Sigmoid colon (tissue), 7 donors: Measurements from ENCODE around the gene MYNN. TPM values are rescaled to one million over a fixed set of nuclear protein-coding genes. Genes with fewer than 3 reads are reported as not detected.

Experiments used
- DNase-seq: peaks from one replicate; pipeline ENCODE4 v3.0.0-alpha.2; 2019
- H3K27ac ChIP-seq, 4 donors: fragments of 200-600 bp; sonication (generic); one replicate each; pipeline ENCODE4 v1.5.1; 2016 to 2019; ENCODE audit warnings: mild to moderate bottlenecking in 1 of 4
- H3K27me3 ChIP-seq, 3 donors: fragments of 200-600 bp; sonication (generic); one replicate each; pipeline ENCODE4 v1.5.1; 2019; ENCODE audit warnings: mild to moderate bottlenecking in 1 of 3
- H3K36me3 ChIP-seq, 4 donors: fragments of 200-600 bp; sonication (generic); one replicate each; pipeline ENCODE4 v1.5.1; 2016 to 2019
- H3K4me1 ChIP-seq, 4 donors: fragments of 200-600 bp; sonication (generic); one replicate each; pipeline ENCODE4 v1.5.1; 2017 to 2019
- H3K4me3 ChIP-seq, 4 donors: fragments of 200-600 bp; sonication (generic); one replicate each; pipeline ENCODE4 v1.5.1; 2017 to 2019; ENCODE audit warnings: mild to moderate bottlenecking in 2 of 4, moderate library complexity in 1 of 4
- H3K9me3 ChIP-seq, 4 donors: fragments of 200-600 bp in 3 of 4; sonication (generic) in 3 of 4; one replicate each; pipeline versions ENCODE4 v1.5.1 to v1.6.1; 2013 to 2019
- EP300 ChIP-seq, 4 donors: sonication (generic); formaldehyde crosslinking; IDR thresholded peaks; one replicate each; pipeline ENCODE4 v1.6.1; 2017; ENCODE audit warnings: antibody characterized with exemption in 4 of 4
- POLR2A ChIP-seq, 2 donors: fragments of 450-650 bp; IDR thresholded peaks; one replicate each; pipeline ENCODE4 v1.6.1; 2016; ENCODE audit warnings: antibody characterized with exemption in 2 of 2, mild to moderate bottlenecking in 2 of 2, moderate library complexity in 2 of 2
- POLR2AphosphoS5 ChIP-seq, 4 donors: sonication (generic); formaldehyde crosslinking; IDR thresholded peaks; one replicate each; pipeline ENCODE4 v1.6.1; 2017; ENCODE audit warnings: antibody characterized with exemption in 4 of 4
- WGBS, 2 donors: extraction: QIAGEN DNeasy Blood & Tissue Kit; methylation state at CpG; one replicate each; pipeline ENCODE4 v1.1.7; 2013; 5-methylcytosine and 5-hydroxymethylcytosine counted together
- intact Hi-C: fragments of 100-400 bp; cut with DNase I; formaldehyde crosslinking; loops from one replicate; pipeline ENCODE4 v1.15.1; 2023
- polyA plus RNA-seq, 3 donors: library from polyadenylated mRNA; stranded (reverse); fragments of 200-250 nt; gene quantifications; one replicate each; pipeline ENCODE4 v1.2.3, GENCODE V29; 2013
- total RNA-seq, 4 donors: library from RNA; depleted of rRNA; stranded (reverse); fragments of >200 nt; gene quantifications; one replicate each; pipeline ENCODE4 v1.1.0, GENCODE V29; 2016
- TF ChIP-seq, protein P1 (sequence below), 4 experiments: fragments of 450-650 bp in 3 of 4; fragments of 200-600 bp in 1 of 4; IDR thresholded peaks; one replicate each; pipeline ENCODE4 v1.5.1; 2016 to 2019; ENCODE audit warnings: antibody characterized with exemption in 4 of 4, mild to moderate bottlenecking in 3 of 4, moderate library complexity in 2 of 4
- donor health status: healthy with polysubstance abuse.
- donor health status: Bipolar disorder and iron deficiency.
- donor health status: healthy.

MYNN gene
- total and polyA plus RNA-seq, 7 donors, result 7.6 to 24.4 (median 15.5) TPM

DNA sequence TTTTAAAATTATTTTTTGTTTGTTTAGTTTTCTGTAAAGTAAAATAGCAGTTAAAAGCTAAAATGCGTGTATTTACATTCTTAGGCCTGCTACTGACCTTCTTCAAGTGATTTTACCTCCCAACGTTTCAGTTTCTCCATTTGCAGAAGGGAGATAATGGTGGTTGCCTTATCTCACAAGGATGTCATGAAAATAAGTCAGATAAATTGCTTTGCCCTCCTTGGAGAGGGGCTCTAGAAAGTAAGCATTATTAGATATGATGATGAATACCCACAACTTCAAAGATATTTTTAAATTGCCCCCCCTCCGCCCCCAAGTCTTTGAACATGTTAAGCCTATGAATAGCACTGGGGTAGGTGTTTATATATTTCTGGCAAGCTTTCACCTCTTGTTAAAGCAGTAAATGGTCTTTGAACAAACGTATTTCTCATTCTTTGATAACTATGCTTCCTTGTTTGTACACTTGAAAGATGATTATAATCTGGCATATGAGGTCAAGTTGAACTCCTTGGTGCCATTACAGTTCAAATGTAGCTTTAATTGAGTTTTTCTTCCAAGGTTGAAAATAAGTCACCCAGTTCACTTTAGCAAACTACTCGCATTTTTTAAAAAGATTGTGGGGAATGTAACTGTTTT, 14.7 kb upstream of the MYNN start:
- Histone ChIP-seq H3K4me3 (no peak overlapping the region), H3K27ac (no peak overlapping the region), H3K36me3 (no peaks in the 10 kb centered on the region), H3K27me3 (no peaks in the 10 kb centered on the region), H3K4me1 (peaks cover 0 to 7% (median 0%) of the 10 kb centered on the region in 4 donors), H3K9me3 (peaks cover 0 to 2% (median 0%) of the 10 kb centered on the region in 4 donors)
- whole genome bisulfite sequencing, 2 donors, result 14 to 47% methylated on average over 5 of the region's 5 CpGs
- intact Hi-C loops, result no loop called here
- TF ChIP-seq POLR2A (IDR thresholded peaks at IDR 0.05) (no peak), EP300 (IDR thresholded peaks at IDR 0.05) (no peak), POLR2AphosphoS5 (IDR thresholded peaks at IDR 0.05) (no peak)
- TF ChIP-seq, protein P1, sequence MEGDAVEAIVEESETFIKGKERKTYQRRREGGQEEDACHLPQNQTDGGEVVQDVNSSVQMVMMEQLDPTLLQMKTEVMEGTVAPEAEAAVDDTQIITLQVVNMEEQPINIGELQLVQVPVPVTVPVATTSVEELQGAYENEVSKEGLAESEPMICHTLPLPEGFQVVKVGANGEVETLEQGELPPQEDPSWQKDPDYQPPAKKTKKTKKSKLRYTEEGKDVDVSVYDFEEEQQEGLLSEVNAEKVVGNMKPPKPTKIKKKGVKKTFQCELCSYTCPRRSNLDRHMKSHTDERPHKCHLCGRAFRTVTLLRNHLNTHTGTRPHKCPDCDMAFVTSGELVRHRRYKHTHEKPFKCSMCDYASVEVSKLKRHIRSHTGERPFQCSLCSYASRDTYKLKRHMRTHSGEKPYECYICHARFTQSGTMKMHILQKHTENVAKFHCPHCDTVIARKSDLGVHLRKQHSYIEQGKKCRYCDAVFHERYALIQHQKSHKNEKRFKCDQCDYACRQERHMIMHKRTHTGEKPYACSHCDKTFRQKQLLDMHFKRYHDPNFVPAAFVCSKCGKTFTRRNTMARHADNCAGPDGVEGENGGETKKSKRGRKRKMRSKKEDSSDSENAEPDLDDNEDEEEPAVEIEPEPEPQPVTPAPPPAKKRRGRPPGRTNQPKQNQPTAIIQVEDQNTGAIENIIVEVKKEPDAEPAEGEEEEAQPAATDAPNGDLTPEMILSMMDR (IDR thresholded peaks at IDR 0.05), result no peak
- DNase-seq, result no peak

DNA sequence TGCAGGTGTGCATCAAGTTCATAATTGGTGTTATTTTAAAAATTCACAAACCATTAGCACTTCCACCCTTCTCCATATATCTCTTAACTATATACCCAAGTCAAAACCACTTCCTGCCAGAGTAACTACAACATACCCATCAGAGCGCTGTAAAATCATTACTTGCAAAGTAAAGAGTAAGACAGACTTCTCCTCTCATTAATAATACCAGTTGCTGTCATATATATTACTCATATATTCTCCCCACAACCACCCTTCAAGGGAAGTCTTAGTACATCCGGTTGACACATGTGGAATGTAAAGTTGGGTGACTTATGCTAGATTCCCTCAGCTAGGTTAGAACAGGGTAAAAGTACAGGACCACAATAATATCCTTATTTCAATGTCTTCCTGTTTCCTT, 13.9 kb upstream of the MYNN start:
- 51 to 84% methylated on average over 2 of the region's 2 CpGs for WGBS, 2 donors

DNA sequence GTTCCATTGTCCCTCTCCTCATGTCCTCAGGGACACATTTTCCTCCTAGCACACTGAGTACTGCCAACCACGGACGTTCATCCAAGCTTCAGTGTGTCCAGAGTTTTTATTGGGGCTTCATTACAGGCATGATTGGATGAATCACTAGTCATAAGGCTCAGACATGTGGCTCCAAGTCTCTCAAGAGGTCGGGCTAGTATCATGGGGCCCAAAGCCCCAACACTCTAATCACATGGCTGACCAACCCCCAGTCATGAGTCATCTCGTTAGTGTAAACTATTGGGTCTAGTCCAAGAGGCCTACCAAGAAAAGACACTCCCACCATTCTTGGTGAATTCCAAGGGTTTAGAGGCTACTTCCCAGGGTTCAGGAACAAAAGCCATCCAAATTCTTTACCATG, 12.7 kb upstream of the MYNN start:
- Histone ChIP-seq H3K4me3 (no peak overlapping the region), H3K36me3 (no peaks in the 10 kb centered on the region), H3K27ac (no peak overlapping the region), H3K27me3 (no peaks in the 10 kb centered on the region), H3K4me1 (peaks cover 0 to 13% (median 4%) of the 10 kb centered on the region in 4 donors), H3K9me3 (peaks cover 0 to 2% (median 0%) of the 10 kb centered on the region in 4 donors)
- WGBS, 2 donors, result 64 to 79% methylated on average over 4 of the region's 4 CpGs
- DNase-seq, result no peak
- no peak for TF ChIP-seq POLR2A (IDR thresholded peaks at IDR 0.05)
- TF ChIP-seq, protein P1 (IDR thresholded peaks at IDR 0.05), result no peak
- TF ChIP-seq EP300 (IDR thresholded peaks at IDR 0.05), result no peak
- TF ChIP-seq POLR2AphosphoS5 (IDR thresholded peaks at IDR 0.05), result no peak
- intact Hi-C loops, result loop anchor here (5.0 to 10.0 kb wide), 2 partner anchors 98 to 616 kb away; partner anchors contain the start of gene MECOM

More for the DNA sequence above, 13.9 kb upstream of the MYNN start:
- TF ChIP-seq EP300 (IDR thresholded peaks at IDR 0.05) (no peak), POLR2A (IDR thresholded peaks at IDR 0.05) (no peak), POLR2AphosphoS5 (IDR thresholded peaks at IDR 0.05) (no peak)
- TF ChIP-seq, protein P1 (IDR thresholded peaks at IDR 0.05), result no peak
- Histone ChIP-seq H3K4me3 (no peak overlapping the region), H3K27ac (no peak overlapping the region), H3K36me3 (no peaks in the 10 kb centered on the region), H3K9me3 (peaks cover 0 to 2% (median 0%) of the 10 kb centered on the region in 4 donors), H3K27me3 (no peaks in the 10 kb centered on the region), H3K4me1 (peaks cover 0 to 13% (median 4%) of the 10 kb centered on the region in 4 donors)
- intact Hi-C loops, result no loop called here
- DNase-seq, result no peak

DNA sequence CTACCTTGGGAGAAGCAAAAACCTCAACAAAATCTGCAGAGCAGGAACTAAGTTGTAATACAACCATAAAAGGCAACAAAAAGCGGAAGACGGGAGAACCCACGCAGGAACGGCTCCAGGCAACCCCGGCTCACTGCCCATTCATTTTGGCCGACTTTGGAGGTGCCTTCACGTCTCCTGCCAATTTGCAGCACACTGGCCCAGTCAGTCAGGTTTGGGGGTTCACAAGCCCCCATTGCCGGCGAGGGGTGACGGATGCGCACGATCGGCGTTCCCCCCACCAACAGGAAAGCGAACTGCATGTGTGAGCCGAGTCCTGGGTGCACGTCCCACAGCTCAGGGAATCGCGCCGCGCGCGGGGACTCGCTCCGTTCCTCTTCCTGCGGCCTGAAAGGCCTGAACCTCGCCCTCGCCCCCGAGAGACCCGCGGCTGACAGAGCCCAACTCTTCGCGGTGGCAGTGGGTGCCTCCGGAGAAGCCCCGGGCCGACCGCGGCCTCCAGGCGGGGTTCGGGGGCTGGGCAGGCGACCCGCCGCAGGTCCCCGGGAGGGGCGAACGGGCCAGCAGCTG, 8.8 kb upstream of the MYNN start:
- H3K36me3 ChIP-seq, result no peaks in the 10 kb centered on the region
- H3K27me3 ChIP-seq, result no peaks in the 10 kb centered on the region
- TF ChIP-seq POLR2A (IDR thresholded peaks at IDR 0.05) (no peak), EP300 (IDR thresholded peaks at IDR 0.05) (no peak), POLR2AphosphoS5 (IDR thresholded peaks at IDR 0.05) (peak in 3 of 4 donors; percentile 13 to 64 (median 53))
- TF ChIP-seq, protein P1 (IDR thresholded peaks at IDR 0.05), result no peak
- DNase-seq, result peak; percentile 87
- peak overlapping the region; percentile 93 to 95 (median 94) for H3K27ac ChIP-seq
- 0% methylated on average over 46 of the region's 46 CpGs for WGBS, 2 donors
- peaks cover 0 to 2% (median 0%) of the 10 kb centered on the region in 4 donors for H3K9me3 ChIP-seq
- H3K4me1 ChIP-seq, result peaks cover 0 to 13% (median 4%) of the 10 kb centered on the region in 4 donors
- intact Hi-C loops, result loop anchor here (2.0 to 10.0 kb wide), 3 partner anchors 102 to 620 kb away; partner anchors contain the start of genes MECOM and SEC62
- peak overlapping the region; percentile 69 to 74 (median 72) for H3K4me3 ChIP-seq
